ENCODE results near the gene NOXO1.

DNA sequence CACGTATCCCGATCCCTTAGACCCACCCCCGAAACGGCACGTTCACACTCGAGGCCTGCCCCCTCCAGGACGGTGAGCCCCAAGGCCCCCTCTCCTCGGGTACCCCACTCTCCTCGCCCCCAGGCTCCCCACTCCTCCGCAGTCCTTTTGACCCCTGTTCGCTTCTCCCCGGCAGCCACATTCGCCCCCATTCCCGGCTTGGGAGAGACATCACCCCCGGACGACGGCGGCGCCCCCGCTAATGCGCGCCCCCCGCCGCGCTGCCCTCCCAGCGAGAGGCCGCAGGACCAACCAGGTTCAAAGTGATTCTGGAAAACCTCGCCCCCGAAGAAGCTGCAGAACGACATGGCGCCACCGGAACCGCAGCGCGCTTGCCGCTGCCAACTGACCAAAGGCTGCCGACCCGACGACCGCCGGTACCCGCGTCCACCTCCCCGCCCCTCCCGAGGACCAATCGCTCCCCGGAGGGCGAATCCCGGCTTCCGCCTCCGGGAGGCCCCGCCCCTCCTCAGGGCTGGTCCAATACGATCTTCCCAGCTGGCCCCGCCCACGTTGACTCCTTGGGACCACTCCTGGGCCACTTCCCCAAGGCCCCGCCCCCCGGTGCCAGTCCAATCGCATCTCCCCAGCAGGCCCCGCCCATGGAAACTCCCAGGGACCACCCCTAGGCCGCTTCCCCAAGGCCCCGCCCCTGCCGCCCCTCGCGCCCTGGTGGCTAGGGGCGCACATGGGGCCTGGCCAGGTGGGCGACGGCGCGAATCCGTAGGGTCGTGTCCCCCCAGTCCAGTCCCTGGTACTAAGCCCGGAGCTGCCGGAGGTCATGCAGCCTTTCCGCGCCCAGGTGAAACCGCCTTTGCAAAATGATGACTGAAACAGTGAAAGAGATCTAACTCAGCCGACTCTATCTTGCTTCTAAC, 38.2 kb downstream of the NOXO1 start, which contains the start of gene MSRB1:
- TF ChIP-seq, protein P1, sequence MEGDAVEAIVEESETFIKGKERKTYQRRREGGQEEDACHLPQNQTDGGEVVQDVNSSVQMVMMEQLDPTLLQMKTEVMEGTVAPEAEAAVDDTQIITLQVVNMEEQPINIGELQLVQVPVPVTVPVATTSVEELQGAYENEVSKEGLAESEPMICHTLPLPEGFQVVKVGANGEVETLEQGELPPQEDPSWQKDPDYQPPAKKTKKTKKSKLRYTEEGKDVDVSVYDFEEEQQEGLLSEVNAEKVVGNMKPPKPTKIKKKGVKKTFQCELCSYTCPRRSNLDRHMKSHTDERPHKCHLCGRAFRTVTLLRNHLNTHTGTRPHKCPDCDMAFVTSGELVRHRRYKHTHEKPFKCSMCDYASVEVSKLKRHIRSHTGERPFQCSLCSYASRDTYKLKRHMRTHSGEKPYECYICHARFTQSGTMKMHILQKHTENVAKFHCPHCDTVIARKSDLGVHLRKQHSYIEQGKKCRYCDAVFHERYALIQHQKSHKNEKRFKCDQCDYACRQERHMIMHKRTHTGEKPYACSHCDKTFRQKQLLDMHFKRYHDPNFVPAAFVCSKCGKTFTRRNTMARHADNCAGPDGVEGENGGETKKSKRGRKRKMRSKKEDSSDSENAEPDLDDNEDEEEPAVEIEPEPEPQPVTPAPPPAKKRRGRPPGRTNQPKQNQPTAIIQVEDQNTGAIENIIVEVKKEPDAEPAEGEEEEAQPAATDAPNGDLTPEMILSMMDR (conservative IDR thresholded peaks at IDR 0.05; ENCODE audit: low read depth, low read length) = no peak
- no peak for TF ChIP-seq EZH2phosphoT487 (IDR thresholded peaks at IDR 0.05; ENCODE audit: borderline replicate concordance, low read length)

Data from PC-3 (cell line).